AG09319 (cell line): ENCODE data around the gene KANSL1.

Source experiments
- DNase-seq: peaks from one replicate; pipeline ENCODE4 v3.0.0-alpha.2; 2010; ENCODE audit warnings: low read depth; ENCODE audit errors: extremely low read depth
- CTCF ChIP-seq: IDR thresholded peaks from 2 replicates; pipeline ENCODE4 v1.5.1; 2011; ENCODE audit warnings: low read depth, mild to moderate bottlenecking, inconsistent platforms, low read length, moderate library complexity

Gene KANSL1

GRCh38 chr17:46140645-46141197, 52.5 kb downstream of the KANSL1 start:
- no peak for DNase-seq
- no peak for TF ChIP-seq CTCF

GRCh38 chr17:46139432-46140210, 53.6 kb downstream of the KANSL1 start:
- DNase-seq, result no peak
- no peak for TF ChIP-seq CTCF

GRCh38 chr17:46138473-46138872, 54.8 kb downstream of the KANSL1 start:
- DNase-seq, result no peak
- TF ChIP-seq CTCF, result no peak

GRCh38 chr17:46136820-46137219, 56.4 kb downstream of the KANSL1 start:
- DNase-seq, result no peak
- TF ChIP-seq CTCF, result no peak

GRCh38 chr17:46135879-46136563, 57.2 kb downstream of the KANSL1 start:
- TF ChIP-seq CTCF, result no peak
- no peak for DNase-seq

GRCh38 chr17:46135126-46135812, 58.0 kb downstream of the KANSL1 start:
- DNase-seq, result no peak
- TF ChIP-seq CTCF, result no peak

GRCh38 chr17:46129302-46129701, 63.9 kb downstream of the KANSL1 start:
- no peak for DNase-seq
- TF ChIP-seq CTCF, result no peak
